Retinal pigment epithelial cell (primary cell): ENCODE results near the gene RANBP1.
"Not testable (repeated sequence)": the region's sequence is repeated elsewhere in the genome, so short reads cannot be mapped to it uniquely, and the experiment has no call there.

ENCODE experiments used
- DNase-seq: peaks from one replicate; pipeline ENCODE4 v3.0.0-alpha.2; 2010; ENCODE audit warnings: low read depth
- H3K4me3 ChIP-seq: 2 replicates; pipeline ENCODE4 v1.5.1; 2011; ENCODE audit warnings: mild to moderate bottlenecking, low read length, control low read depth, moderate library complexity
- TF ChIP-seq, protein P1 (sequence below): conservative IDR thresholded peaks from 2 replicates; pipeline ENCODE4 v1.5.1; 2011; ENCODE audit warnings: low read depth, low read length, control low read depth, inconsistent platforms

The RANBP1 gene

DNA sequence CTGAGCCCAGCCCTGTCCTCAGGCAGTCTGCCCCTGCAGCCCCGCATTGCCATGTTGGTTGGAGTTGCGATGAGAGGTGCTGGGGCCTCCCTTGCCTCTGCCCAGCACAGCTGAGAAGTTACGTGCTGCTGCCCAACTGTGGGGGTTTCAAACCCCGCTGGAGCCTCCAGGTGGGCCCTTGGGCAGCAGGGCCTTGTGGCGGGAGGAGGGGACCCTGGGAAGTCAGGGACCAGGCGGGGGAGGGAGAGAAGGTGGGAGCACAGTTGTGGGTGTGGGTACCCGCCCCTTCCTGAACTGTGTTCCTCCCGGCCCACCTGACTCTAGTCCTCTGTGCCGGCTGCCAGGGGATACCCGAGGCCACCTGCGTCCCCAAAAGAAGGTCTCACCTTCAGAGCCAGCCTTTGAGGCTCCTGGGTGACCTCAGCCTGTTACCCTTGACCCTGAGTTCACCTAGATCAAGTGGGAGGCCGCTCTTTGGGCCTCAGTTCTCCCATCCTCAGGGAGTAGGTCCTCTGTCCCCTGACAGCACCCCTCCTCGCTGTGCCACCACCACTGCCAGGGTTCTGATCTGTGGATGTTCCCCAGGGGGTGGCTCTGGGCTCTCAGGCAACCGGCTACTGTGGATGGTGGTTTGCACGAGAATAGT is 42.6 kb downstream of the RANBP1 start:
- no peak overlapping the region for H3K4me3 ChIP-seq
- TF ChIP-seq, protein P1, sequence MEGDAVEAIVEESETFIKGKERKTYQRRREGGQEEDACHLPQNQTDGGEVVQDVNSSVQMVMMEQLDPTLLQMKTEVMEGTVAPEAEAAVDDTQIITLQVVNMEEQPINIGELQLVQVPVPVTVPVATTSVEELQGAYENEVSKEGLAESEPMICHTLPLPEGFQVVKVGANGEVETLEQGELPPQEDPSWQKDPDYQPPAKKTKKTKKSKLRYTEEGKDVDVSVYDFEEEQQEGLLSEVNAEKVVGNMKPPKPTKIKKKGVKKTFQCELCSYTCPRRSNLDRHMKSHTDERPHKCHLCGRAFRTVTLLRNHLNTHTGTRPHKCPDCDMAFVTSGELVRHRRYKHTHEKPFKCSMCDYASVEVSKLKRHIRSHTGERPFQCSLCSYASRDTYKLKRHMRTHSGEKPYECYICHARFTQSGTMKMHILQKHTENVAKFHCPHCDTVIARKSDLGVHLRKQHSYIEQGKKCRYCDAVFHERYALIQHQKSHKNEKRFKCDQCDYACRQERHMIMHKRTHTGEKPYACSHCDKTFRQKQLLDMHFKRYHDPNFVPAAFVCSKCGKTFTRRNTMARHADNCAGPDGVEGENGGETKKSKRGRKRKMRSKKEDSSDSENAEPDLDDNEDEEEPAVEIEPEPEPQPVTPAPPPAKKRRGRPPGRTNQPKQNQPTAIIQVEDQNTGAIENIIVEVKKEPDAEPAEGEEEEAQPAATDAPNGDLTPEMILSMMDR = no peak

DNA sequence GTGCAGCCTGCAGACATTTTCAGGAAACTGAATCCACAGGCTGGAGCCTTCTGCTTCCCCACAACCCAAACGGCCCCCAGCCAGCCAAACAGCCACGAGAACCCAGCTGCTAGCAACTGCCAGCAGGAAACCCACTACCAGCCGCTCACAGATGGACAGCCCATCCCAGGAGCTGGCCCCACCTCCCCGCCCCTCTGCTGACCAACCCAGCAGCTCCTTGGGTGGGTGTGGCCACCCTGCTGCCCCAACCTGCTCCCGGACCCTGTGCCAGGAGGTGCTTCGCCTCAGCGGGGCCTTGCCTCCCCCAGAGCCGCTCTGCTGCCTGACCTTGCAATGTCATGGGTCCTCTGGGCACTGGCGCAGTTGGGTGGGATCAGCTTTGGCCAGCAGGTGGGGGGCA is 43.2 kb downstream of the RANBP1 start:
- TF ChIP-seq, protein P1 = no peak

More for the DNA sequence above, 42.6 kb downstream of the RANBP1 start:
- DNase-seq = no peak

DNA sequence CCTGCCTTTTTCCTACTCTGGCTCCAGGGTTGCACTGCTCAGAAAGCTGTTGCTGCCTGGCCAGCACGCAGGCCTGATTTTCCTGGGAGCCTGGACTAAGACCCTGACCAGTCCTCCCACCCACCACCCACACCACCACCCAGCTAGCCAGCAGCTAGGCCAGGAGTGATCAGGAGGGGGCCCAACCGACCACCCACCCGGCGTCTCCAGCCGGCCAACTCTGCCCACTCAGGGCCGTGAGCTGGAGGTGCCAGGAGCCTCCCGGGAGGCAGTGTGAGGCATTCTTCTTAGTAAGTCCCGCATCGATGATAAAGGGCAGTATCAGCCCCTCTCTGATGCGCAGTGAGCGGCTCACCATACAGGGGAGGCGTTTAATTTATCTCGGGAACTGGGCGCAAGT is 43.6 kb downstream of the RANBP1 start:
- not testable (repeated sequence) for H3K4me3 ChIP-seq, DNase-seq

More for the DNA sequence above, 43.2 kb downstream of the RANBP1 start:
- DNase-seq = no peak
- no peak overlapping the region for H3K4me3 ChIP-seq

DNA sequence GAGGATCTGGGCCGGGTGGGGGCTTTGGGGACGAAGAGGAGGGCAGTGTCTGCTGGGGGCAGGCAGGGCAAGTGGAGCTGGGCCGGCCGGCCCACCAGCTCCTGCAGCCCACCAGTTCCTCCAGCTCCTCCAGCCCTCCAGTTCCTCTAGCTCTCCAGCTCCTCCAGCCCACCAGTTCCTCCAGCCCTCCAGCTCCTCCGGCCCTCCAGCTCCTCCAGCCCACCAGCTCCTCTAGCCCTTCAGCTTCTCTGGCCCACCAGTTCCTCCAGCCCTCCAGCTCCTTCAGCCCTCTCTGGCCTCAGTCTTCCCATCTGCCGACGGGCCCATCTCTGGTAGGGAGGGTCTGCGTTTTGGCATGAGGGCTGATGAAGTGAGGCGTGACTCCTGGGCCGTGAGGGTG is 44.1 kb downstream of the RANBP1 start:
- no peak for DNase-seq
- TF ChIP-seq, protein P1 = no peak
- no peak overlapping the region for H3K4me3 ChIP-seq

DNA sequence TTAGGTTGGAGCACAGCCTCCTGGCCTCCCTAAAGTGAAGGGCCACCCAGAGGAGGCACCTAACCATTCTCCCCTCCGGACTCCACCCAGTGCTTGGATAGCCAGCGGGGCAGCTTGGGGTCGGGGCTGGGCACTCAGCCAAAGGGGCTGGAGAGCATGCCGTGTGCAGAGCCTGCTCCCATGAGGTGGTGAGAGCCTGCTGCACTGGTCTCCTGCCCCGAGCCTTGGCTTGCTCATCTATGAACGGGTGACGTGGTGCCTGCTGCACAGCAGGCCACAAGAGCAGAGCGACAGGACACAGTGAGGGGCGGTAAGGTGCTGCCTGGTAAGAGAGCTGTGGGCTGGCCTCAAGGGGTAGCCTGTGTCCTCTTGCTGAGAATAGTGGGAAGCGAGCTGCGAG is 49.0 kb downstream of the RANBP1 start:
- no peak for DNase-seq
- TF ChIP-seq, protein P1 = no peak
- H3K4me3 ChIP-seq = no peak overlapping the region

DNA sequence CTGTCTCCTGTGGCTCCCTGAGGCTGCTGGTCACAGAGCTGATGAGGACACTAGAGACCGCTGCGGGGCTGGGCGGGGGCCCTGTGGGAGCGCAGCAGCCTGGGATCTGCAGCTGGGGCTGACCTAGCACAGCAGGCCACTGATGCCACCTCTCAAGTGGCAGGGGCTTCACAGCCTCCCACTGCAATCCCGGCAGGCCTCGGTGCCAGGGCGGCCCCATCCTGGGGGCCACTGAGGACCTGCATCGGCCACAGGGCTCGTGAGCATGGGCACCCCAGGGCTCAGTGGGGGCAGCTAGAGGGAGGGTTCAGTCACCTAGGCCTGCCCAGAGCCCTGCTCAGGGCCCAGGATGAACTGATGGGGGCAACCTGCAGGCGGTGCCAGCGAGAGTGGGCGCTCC is 49.5 kb downstream of the RANBP1 start:
- TF ChIP-seq, protein P1 = no peak
- H3K4me3 ChIP-seq = no peak overlapping the region
- DNase-seq = no peak

DNA sequence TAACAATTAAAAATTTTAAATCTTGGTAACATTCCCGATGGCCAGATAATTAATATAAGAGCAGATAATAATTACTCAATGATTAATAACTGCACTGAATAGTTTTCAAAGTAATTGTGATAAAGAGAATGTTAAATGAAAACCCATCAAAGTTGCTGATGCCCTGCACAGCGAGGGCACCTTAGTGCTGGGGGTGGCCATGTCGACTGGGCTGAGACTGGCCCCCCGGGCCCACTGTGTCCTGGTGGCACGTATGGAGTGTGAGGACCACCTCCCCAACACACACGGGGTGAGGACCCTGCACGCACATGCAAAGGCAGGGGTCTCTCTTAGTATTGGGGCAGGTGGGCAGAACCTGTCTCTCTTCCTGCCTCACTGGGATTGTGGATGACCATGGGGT is 50.0 kb downstream of the RANBP1 start:
- TF ChIP-seq, protein P1 = no peak
- DNase-seq = no peak
- H3K4me3 ChIP-seq = no peak overlapping the region

DNA sequence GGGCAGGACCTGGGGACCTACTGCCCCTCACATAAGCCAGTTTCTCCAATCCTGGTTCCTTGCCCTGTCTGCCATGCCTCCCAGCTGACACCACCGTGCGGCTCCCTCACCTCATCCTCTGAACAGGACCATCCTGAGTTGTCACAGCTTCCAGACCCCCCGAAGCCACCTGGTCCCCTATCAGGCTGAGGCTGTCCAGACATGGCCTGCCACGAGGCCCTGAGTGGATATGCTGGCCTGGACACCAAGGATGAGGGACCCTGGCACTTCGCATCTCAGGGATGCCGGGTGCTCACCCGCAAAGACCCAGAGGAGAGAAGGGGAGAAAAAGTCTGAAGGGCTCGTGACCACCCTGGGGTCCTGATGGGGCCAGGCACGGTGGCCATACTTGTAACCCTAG is 50.8 kb downstream of the RANBP1 start:
- DNase-seq = no peak
- no peak overlapping the region for H3K4me3 ChIP-seq
- TF ChIP-seq, protein P1 = no peak
